ENCODE results near the gene ARSA.
"Not testable (repeated sequence)": the region's sequence is repeated elsewhere in the genome, so short reads cannot be mapped to it uniquely, and the experiment has no call there.

ARSA gene

GRCh38 chr22:50654664-50655063, 26.7 kb upstream of the ARSA start:
- DNase-seq = not testable (repeated sequence)

GRCh38 chr22:50653256-50653655, 25.3 kb upstream of the ARSA start:
- no peak for DNase-seq

- not testable (repeated sequence) for DNase-seq
Measured at GRCh38 chr22:50643821-50644101, 15.8 kb upstream of the ARSA start.

GRCh38 chr22:50643021-50643820, 15.3 kb upstream of the ARSA start:
- not testable (repeated sequence) for DNase-seq

GRCh38 chr22:50641696-50642607, 14.0 kb upstream of the ARSA start:
- peak in 1 of 3 donors; percentile 15 for DNase-seq

- no peak for DNase-seq
Measured at GRCh38 chr22:50640857-50641647, 13.1 kb upstream of the ARSA start.

GRCh38 chr22:50640296-50640695, 12.3 kb upstream of the ARSA start:
- not testable (repeated sequence) for DNase-seq

GRCh38 chr22:50635591-50635990, 7.6 kb upstream of the ARSA start:
- no peak for DNase-seq

GRCh38 chr22:50633771-50634170, 5.8 kb upstream of the ARSA start:
- no peak for DNase-seq

GRCh38 chr22:50633086-50633485, 5.1 kb upstream of the ARSA start:
- no peak for DNase-seq

GRCh38 chr22:50630376-50630775, 2.4 kb upstream of the ARSA start:
- peak; percentile 12 to 39 (median 13) for DNase-seq

- peak in 1 of 3 donors; percentile 1 for DNase-seq
Measured at GRCh38 chr22:50628543-50629134, 687 bp upstream of the ARSA start.

GRCh38 chr22:50626850-50627641, 906 bp downstream of the ARSA start:
- DNase-seq = no peak

- peak in 1 of 3 donors; percentile 17 for DNase-seq
Measured at GRCh38 chr22:50626314-50626849, 1.6 kb downstream of the ARSA start.

GRCh38 chr22:50625568-50626313, 2.2 kb downstream of the ARSA start:
- peak in 1 of 3 donors; percentile 10 for DNase-seq

GRCh38 chr22:50625131-50625567, 2.8 kb downstream of the ARSA start:
- no peak for DNase-seq

- DNase-seq = peak in 1 of 3 donors; percentile 12
Measured at GRCh38 chr22:50624347-50625130, 3.4 kb downstream of the ARSA start.

- DNase-seq = no peak
Measured at GRCh38 chr22:50622723-50623327, 5.1 kb downstream of the ARSA start.

- DNase-seq = peak in 1 of 3 donors; percentile 17
Measured at GRCh38 chr22:50621948-50622722, 5.8 kb downstream of the ARSA start.
